NCI-H1417 (cell line): ENCODE measurements around the gene MED13L.

ENCODE experiments used
- DNase-seq, 3 experiments: peaks; one replicate each; lab custom pipeline; 2025; lab: John Stamatoyannopoulos, UW

MED13L gene

GRCh38 chr12:116155383-116155782 is 122.1 kb downstream of the MED13L start:
- no peak for DNase-seq

- no peak for DNase-seq
Measured at GRCh38 chr12:116153983-116154382, 123.5 kb downstream of the MED13L start.

GRCh38 chr12:116153113-116153512 is 124.4 kb downstream of the MED13L start:
- no peak for DNase-seq

GRCh38 chr12:116152268-116152667 is 125.2 kb downstream of the MED13L start:
- no peak for DNase-seq

GRCh38 chr12:116150452-116150851 is 127.0 kb downstream of the MED13L start:
- DNase-seq: no peak

- DNase-seq: no peak
Measured at GRCh38 chr12:116150001-116150400, 127.5 kb downstream of the MED13L start.

GRCh38 chr12:116148844-116149243 is 128.6 kb downstream of the MED13L start:
- DNase-seq: no peak

GRCh38 chr12:116146386-116146785 is 131.1 kb downstream of the MED13L start:
- DNase-seq: no peak

- DNase-seq: no peak
Measured at GRCh38 chr12:116145451-116145850, 132.0 kb downstream of the MED13L start.

- DNase-seq: no peak
Measured at GRCh38 chr12:116144384-116144783, 133.1 kb downstream of the MED13L start.

- DNase-seq: no peak
Measured at GRCh38 chr12:116143909-116144308, 133.6 kb downstream of the MED13L start.

GRCh38 chr12:116142936-116143898 is 134.3 kb downstream of the MED13L start:
- no peak for DNase-seq

GRCh38 chr12:116141833-116142162 is 135.7 kb downstream of the MED13L start:
- no peak for DNase-seq

- DNase-seq: peak in 1 of 3 experiments; percentile 49
Measured at GRCh38 chr12:116141110-116141832, 136.2 kb downstream of the MED13L start.

GRCh38 chr12:116140529-116140928 is 137.0 kb downstream of the MED13L start:
- no peak for DNase-seq

- DNase-seq: no peak
Measured at GRCh38 chr12:116138781-116139180, 138.7 kb downstream of the MED13L start.

- DNase-seq: no peak
Measured at GRCh38 chr12:116138364-116138763, 139.1 kb downstream of the MED13L start.

GRCh38 chr12:116137318-116137717 is 140.2 kb downstream of the MED13L start:
- peak; percentile 34 to 81 (median 63) for DNase-seq

- no peak for DNase-seq
Measured at GRCh38 chr12:116136340-116136739, 141.2 kb downstream of the MED13L start.

- DNase-seq: peak in 2 of 3 experiments; percentile 43 to 84
Measured at GRCh38 chr12:116135209-116135930, 142.1 kb downstream of the MED13L start.

- DNase-seq: no peak
Measured at GRCh38 chr12:116133636-116134214, 143.8 kb downstream of the MED13L start.

- DNase-seq: no peak
Measured at GRCh38 chr12:116133149-116133548, 144.3 kb downstream of the MED13L start.
